Osteoblast (primary cell): ENCODE measurements around the gene MC2R. TPM values are rescaled to one million over a fixed set of nuclear protein-coding genes. Genes with fewer than 3 reads are reported as not detected.

Experiments
- DNase-seq: peaks from one replicate; pipeline ENCODE4 v3.0.0; 2011; ENCODE audit warnings: low spot score, mixed read lengths; ENCODE audit not compliant: insufficient read length; ENCODE audit errors: missing footprints
- H2AFZ ChIP-seq: 2 replicates; pipeline ENCODE4 v1.6.0; 2011; ENCODE audit warnings: mild to moderate bottlenecking, low read length
- H3K27ac ChIP-seq: 2 replicates; pipeline ENCODE4 v1.5.1; 2011; ENCODE audit warnings: mild to moderate bottlenecking, low read depth, low read length, moderate library complexity
- H3K27me3 ChIP-seq: 2 replicates; pipeline ENCODE4 v1.6.0; 2012; ENCODE audit warnings: mild to moderate bottlenecking, control low read depth, inconsistent platforms, low read length, moderate library complexity; ENCODE audit not compliant: insufficient read depth
- H3K36me3 ChIP-seq: 2 replicates; pipeline ENCODE4 v1.5.1; 2011; ENCODE audit warnings: mild to moderate bottlenecking, low read length, control low read depth, moderate library complexity; ENCODE audit not compliant: insufficient read depth
- H3K4me1 ChIP-seq: 2 replicates; pipeline ENCODE4 v1.5.1; 2011; ENCODE audit warnings: mild to moderate bottlenecking, low read length, control low read depth, moderate library complexity; ENCODE audit not compliant: insufficient read depth
- H3K4me2 ChIP-seq: 2 replicates; pipeline ENCODE4 v1.6.0; 2011; ENCODE audit warnings: mild to moderate bottlenecking, low read length; ENCODE audit not compliant: insufficient read depth
- H3K4me3 ChIP-seq: fragments of 200-600 bp; sonication (generic); 3 replicates; pipeline ENCODE4 v1.5.1; 2012; ENCODE audit warnings: mild to moderate bottlenecking, low read length, inconsistent platforms; ENCODE audit not compliant: insufficient read depth
- H3K79me2 ChIP-seq: 2 replicates; pipeline ENCODE4 v1.6.0; 2012; ENCODE audit warnings: mild to moderate bottlenecking, low read length, control low read depth, inconsistent platforms; ENCODE audit not compliant: insufficient read depth
- H3K9me3 ChIP-seq: 2 replicates; pipeline ENCODE4 v1.5.1; 2011; ENCODE audit warnings: low read depth, low read length, control low read depth
- H4K20me1 ChIP-seq: 2 replicates; pipeline ENCODE4 v1.6.0; 2012; ENCODE audit warnings: mild to moderate bottlenecking, low read length, control low read depth; ENCODE audit not compliant: insufficient read depth
- total RNA-seq: library from RNA; depleted of rRNA; stranded (reverse); fragments of >200 nt; gene quantifications from 2 replicates; pipeline ENCODE4 v1.2.3, GENCODE V29; 2012
- TF ChIP-seq, protein P1 (sequence below): IDR thresholded peaks from 2 replicates; pipeline ENCODE4 v1.5.1; 2011; ENCODE audit warnings: mild to moderate bottlenecking, low read depth, low read length, moderate library complexity; ENCODE audit errors: extremely low read depth

MC2R gene
- total RNA-seq, 1 donor, result not detected

DNA sequence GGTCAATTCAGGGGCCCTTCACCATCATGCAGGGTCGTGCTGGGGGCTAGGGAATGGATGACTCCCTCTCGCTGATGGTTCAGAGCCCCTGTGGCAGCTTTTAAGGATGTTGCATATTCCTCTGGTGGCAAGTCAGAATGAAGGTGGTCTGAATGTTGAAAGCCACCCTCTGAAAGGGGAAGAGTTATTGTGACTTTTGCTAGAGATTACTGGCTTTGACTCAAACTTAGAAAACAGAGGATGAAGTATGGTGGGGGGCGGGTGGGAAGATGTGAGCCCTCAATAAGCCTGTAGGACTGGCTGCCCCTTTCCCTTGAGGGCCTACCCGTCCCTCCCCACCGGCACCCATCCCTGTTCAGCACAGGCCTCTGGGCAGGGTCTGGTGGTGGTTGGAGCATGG, 23.2 kb downstream of the MC2R start:
- Histone ChIP-seq H2AFZ (no peak overlapping the region), H4K20me1 (no peaks in the 10 kb centered on the region), H3K27ac (no peak overlapping the region), H3K79me2 (no peaks in the 10 kb centered on the region), H3K4me3 (no peak overlapping the region), H3K36me3 (no peaks in the 10 kb centered on the region), H3K9me3 (no peaks in the 10 kb centered on the region), H3K4me2 (no peak overlapping the region), H3K27me3 (no peaks in the 10 kb centered on the region), H3K4me1 (no peaks in the 10 kb centered on the region)
- TF ChIP-seq, protein P1, sequence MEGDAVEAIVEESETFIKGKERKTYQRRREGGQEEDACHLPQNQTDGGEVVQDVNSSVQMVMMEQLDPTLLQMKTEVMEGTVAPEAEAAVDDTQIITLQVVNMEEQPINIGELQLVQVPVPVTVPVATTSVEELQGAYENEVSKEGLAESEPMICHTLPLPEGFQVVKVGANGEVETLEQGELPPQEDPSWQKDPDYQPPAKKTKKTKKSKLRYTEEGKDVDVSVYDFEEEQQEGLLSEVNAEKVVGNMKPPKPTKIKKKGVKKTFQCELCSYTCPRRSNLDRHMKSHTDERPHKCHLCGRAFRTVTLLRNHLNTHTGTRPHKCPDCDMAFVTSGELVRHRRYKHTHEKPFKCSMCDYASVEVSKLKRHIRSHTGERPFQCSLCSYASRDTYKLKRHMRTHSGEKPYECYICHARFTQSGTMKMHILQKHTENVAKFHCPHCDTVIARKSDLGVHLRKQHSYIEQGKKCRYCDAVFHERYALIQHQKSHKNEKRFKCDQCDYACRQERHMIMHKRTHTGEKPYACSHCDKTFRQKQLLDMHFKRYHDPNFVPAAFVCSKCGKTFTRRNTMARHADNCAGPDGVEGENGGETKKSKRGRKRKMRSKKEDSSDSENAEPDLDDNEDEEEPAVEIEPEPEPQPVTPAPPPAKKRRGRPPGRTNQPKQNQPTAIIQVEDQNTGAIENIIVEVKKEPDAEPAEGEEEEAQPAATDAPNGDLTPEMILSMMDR, result no peak
- DNase-seq, result no peak

DNA sequence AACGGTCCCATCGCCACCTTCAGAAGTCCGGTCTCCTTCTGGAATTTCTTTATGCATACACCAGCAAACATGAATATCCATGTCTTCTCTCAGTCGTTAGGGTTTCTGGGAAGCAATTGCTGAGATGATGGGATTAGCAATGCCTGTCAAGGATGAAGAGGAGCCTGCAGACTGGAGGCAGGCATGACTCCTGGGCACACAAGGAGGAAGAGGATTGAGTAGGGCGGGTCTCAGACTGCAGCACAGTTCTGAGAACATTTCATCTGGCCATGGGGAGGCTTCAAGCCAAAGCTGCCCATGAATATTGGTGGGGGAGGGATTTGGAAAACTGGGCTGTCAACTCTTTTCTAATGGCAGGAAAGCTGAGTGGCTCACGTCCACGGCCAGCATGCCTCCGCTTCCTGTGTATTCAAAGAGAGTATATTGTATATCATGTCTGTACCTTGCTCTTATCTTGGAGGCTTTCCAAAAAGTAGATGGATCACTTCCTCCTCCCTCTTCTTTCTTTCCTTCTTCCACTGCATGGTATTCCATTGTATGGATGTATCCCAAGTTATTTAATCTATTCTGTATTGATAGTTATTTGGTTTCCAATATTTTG, 24.5 kb downstream of the MC2R start:
- Histone ChIP-seq H3K36me3 (no peaks in the 10 kb centered on the region), H4K20me1 (no peaks in the 10 kb centered on the region), H2AFZ (no peak overlapping the region), H3K79me2 (no peaks in the 10 kb centered on the region), H3K9me3 (no peaks in the 10 kb centered on the region), H3K27me3 (no peaks in the 10 kb centered on the region), H3K27ac (no peak overlapping the region), H3K4me2 (no peak overlapping the region), H3K4me3 (no peak overlapping the region), H3K4me1 (no peaks in the 10 kb centered on the region)
- TF ChIP-seq, protein P1, result no peak
- no peak for DNase-seq

DNA sequence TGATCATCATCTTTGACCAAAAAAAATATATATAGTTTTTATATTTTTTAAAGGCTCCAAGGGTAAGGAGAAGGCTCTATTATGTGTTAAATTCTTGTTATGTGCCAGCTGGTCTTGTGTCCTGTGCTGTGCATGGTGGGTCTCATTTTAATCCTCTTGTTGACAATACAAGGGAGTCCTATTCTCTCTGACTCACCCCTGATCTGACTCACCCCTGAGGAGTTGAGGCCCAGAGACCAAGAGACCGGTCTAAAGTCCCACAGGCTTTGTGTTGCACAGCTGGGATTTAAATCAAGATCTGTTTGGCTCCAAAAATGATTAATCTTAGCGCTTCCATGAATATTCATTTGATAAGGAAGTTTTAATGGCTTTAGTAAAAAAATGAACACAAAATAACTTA, 25.7 kb downstream of the MC2R start:
- TF ChIP-seq, protein P1, result no peak
- Histone ChIP-seq H3K9me3 (no peaks in the 10 kb centered on the region), H2AFZ (no peak overlapping the region), H3K27ac (no peak overlapping the region), H3K4me1 (no peaks in the 10 kb centered on the region), H3K36me3 (no peaks in the 10 kb centered on the region), H3K4me2 (no peak overlapping the region), H3K27me3 (no peaks in the 10 kb centered on the region), H3K79me2 (no peaks in the 10 kb centered on the region), H3K4me3 (no peak overlapping the region), H4K20me1 (no peaks in the 10 kb centered on the region)
- no peak for DNase-seq

DNA sequence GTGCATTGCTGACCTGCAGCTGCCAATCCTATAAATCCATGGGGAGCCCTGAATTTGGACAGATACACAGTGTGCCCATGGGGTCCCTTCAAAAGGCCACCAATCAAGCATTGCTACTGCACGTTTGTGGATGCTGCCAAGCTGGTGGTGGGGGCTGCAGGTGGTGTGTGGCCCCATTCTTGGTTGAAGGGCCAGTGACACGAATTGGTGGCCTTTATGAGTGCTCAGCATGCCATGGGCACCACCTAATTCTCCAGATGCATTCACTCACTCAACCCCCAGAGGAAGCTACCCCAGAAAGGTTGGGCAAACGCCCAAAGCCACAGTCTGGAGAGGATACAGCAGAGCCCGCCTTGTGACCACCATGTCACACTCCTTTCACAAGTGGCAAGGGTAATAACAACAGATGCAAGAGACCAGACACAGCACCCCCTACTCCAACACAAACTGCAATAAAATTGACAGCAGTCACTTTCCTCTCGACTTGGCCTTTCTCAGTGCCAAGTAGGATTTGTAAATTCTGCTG, 27.1 kb downstream of the MC2R start:
- Histone ChIP-seq H3K4me1 (no peaks in the 10 kb centered on the region), H4K20me1 (no peaks in the 10 kb centered on the region), H3K36me3 (no peaks in the 10 kb centered on the region), H3K9me3 (no peaks in the 10 kb centered on the region), H3K27me3 (no peaks in the 10 kb centered on the region), H3K79me2 (no peaks in the 10 kb centered on the region), H2AFZ (no peak overlapping the region), H3K27ac (no peak overlapping the region), H3K4me3 (no peak overlapping the region), H3K4me2 (no peak overlapping the region)
- TF ChIP-seq, protein P1, result no peak
- DNase-seq, result no peak
